MM.1S (cell line): ENCODE data around the gene NUBP1.

ENCODE experiments used
- DNase-seq: peaks from one replicate; pipeline ENCODE4 v3.0.0-alpha.2; 2015
- H2AFZ ChIP-seq: fragments of 300-600 bp; sonication (generic); 2 replicates; pipeline ENCODE4 v1.6.0; 2016; ENCODE audit warnings: antibody characterized with exemption, low read length
- H3F3A ChIP-seq: fragments of 300-600 bp; sonication (generic); 2 replicates; pipeline ENCODE4 v1.6.1; 2016; ENCODE audit warnings: mild to moderate bottlenecking, antibody characterized with exemption, low read length, moderate library complexity, mixed read lengths; ENCODE audit not compliant: insufficient read depth
- H3K27ac ChIP-seq: fragments of 300-600 bp; sonication (generic); 2 replicates; pipeline ENCODE4 v1.5.1; 2016; ENCODE audit warnings: mild to moderate bottlenecking, low read length
- H3K27me3 ChIP-seq: fragments of 300-600 bp; sonication (generic); replicated peaks from 2 replicates; pipeline ENCODE4 v1.6.0; 2016; ENCODE audit warnings: low read length; ENCODE audit not compliant: insufficient read depth
- H3K36me3 ChIP-seq: fragments of 300-600 bp; sonication (generic); replicated peaks from 2 replicates; pipeline ENCODE4 v1.6.1; 2016; ENCODE audit warnings: mild to moderate bottlenecking, low read length, mixed read lengths; ENCODE audit not compliant: insufficient read depth
- H3K4me1 ChIP-seq: fragments of 300-600 bp; sonication (generic); 2 replicates; pipeline ENCODE4 v1.6.1; 2016; ENCODE audit warnings: low read length, mixed read lengths
- H3K4me2 ChIP-seq: fragments of 300-600 bp; sonication (generic); 2 replicates; pipeline ENCODE4 v1.6.0; 2016; ENCODE audit warnings: low read depth, low read length
- H3K4me3 ChIP-seq: fragments of 300-600 bp; sonication (generic); 2 replicates; pipeline ENCODE4 v1.5.1; 2016; ENCODE audit warnings: low read length, mixed read lengths
- H3K79me2 ChIP-seq: fragments of 300-600 bp; sonication (generic); 2 replicates; pipeline ENCODE4 v1.6.1; 2016; ENCODE audit warnings: mixed run types, low read length, mixed read lengths
- H3K9ac ChIP-seq: fragments of 300-600 bp; sonication (generic); 2 replicates; pipeline ENCODE4 v1.6.1; 2016; ENCODE audit warnings: low read length, mixed read lengths
- H3K9me2 ChIP-seq: fragments of 300-600 bp; sonication (generic); replicated peaks from 2 replicates; pipeline ENCODE4 v1.6.1; 2016; ENCODE audit warnings: mild to moderate bottlenecking, low read length, mixed read lengths; ENCODE audit not compliant: insufficient read depth
- H3K9me3 ChIP-seq: fragments of 300-600 bp; sonication (generic); replicated peaks from 2 replicates; pipeline ENCODE4 v1.6.1; 2016; ENCODE audit warnings: mild to moderate bottlenecking, low read length, mixed read lengths; ENCODE audit not compliant: insufficient read depth
- H4K20me1 ChIP-seq: fragments of 300-600 bp; sonication (generic); 2 replicates; pipeline ENCODE4 v1.6.1; 2016; ENCODE audit warnings: mild to moderate bottlenecking, low read length, moderate library complexity, mixed read lengths; ENCODE audit not compliant: insufficient read depth
- CTCF ChIP-seq: fragments of 300-600 bp; sonication (generic); IDR thresholded peaks from 2 replicates; pipeline ENCODE4 v1.5.1; 2016; ENCODE audit warnings: antibody characterized with exemption, low read length, mixed read lengths
- EZH2 ChIP-seq: fragments of 300-600 bp; sonication (generic); optimal IDR thresholded peaks from 2 replicates; pipeline ENCODE3; 2017; ENCODE audit warnings: low read depth, mild to moderate bottlenecking, antibody characterized with exemption, low read length, mixed read lengths
- EZH2phosphoT487 ChIP-seq: fragments of 300-600 bp; sonication (generic); IDR thresholded peaks from 2 replicates; pipeline ENCODE4 v1.6.1; 2018; ENCODE audit warnings: antibody characterized with exemption, low read length

NUBP1 gene

GRCh38 chr16:10808850-10809249 lies 65.2 kb downstream of the NUBP1 start:
- Histone ChIP-seq H3K36me3 (no peaks in the 10 kb centered on the region), H4K20me1 (no peaks in the 10 kb centered on the region), H3K4me1 (peaks cover 17% of the 10 kb centered on the region), H3K4me3 (no peak overlapping the region), H3K27me3 (no peaks in the 10 kb centered on the region), H3K9me3 (no peaks in the 10 kb centered on the region; the same call in 1 of the 2 replicates), H3K9me2 (no peaks in the 10 kb centered on the region), H3K79me2 (no peaks in the 10 kb centered on the region), H3K27ac (no peak overlapping the region), H3K4me2 (no peak overlapping the region), H2AFZ (no peak overlapping the region), H3F3A (peaks cover 12% of the 10 kb centered on the region), H3K9ac (no peak overlapping the region)
- DNase-seq = no peak
- TF ChIP-seq CTCF (no peak), EZH2 (no peak), EZH2phosphoT487 (no peak)

GRCh38 chr16:10809706-10810105 lies 66.1 kb downstream of the NUBP1 start:
- H3K9me3 ChIP-seq = no peaks in the 10 kb centered on the region; the same call in 1 of the 2 replicates

GRCh38 chr16:10812312-10813098 lies 68.9 kb downstream of the NUBP1 start:
- peak overlapping the region; percentile 15; the same call in 1 of the 2 replicates for H3K4me3 ChIP-seq
- H3K9me3 ChIP-seq = no peaks in the 10 kb centered on the region; the same call in 1 of the 2 replicates
- no peaks in the 10 kb centered on the region for H4K20me1 ChIP-seq
- H3K36me3 ChIP-seq = no peaks in the 10 kb centered on the region
- H3K9me2 ChIP-seq = no peaks in the 10 kb centered on the region
- H3K27me3 ChIP-seq = no peaks in the 10 kb centered on the region
- TF ChIP-seq CTCF (peak; percentile 25), EZH2 (no peak)
- H3F3A ChIP-seq = peaks cover 12% of the 10 kb centered on the region
- H3K9ac ChIP-seq = no peak overlapping the region
- DNase-seq = peak; percentile 50
- H2AFZ ChIP-seq = peak overlapping the region; percentile 59
- no peaks in the 10 kb centered on the region for H3K79me2 ChIP-seq
- peaks cover 17% of the 10 kb centered on the region for H3K4me1 ChIP-seq
- H3K4me2 ChIP-seq = peak overlapping the region; percentile 42
- H3K27ac ChIP-seq = peak overlapping the region; percentile 49; the same call in 1 of the 2 replicates

More at GRCh38 chr16:10809706-10810105, 66.1 kb downstream of the NUBP1 start:
- Histone ChIP-seq H2AFZ (no peak overlapping the region), H3K27me3 (no peaks in the 10 kb centered on the region), H4K20me1 (no peaks in the 10 kb centered on the region), H3K4me1 (peaks cover 17% of the 10 kb centered on the region), H3K27ac (no peak overlapping the region), H3K4me2 (no peak overlapping the region), H3K36me3 (no peaks in the 10 kb centered on the region), H3K4me3 (no peak overlapping the region), H3K9me2 (no peaks in the 10 kb centered on the region), H3K79me2 (no peaks in the 10 kb centered on the region), H3F3A (peaks cover 12% of the 10 kb centered on the region), H3K9ac (no peak overlapping the region)
- TF ChIP-seq EZH2 (no peak), EZH2phosphoT487 (no peak), CTCF (no peak)
- no peak for DNase-seq
